Ascending aorta (tissue), 2 donors: Measurements from ENCODE around the gene NRSN1. TPM values are rescaled to one million over a fixed set of nuclear protein-coding genes. Genes with fewer than 3 reads are reported as not detected.

Experiments
- DNase-seq, 2 donors: peaks; one replicate each; pipeline ENCODE4 v3.0.0-alpha.2; 2019; ENCODE audit warnings: low spot score in 2 of 2
- H3K27ac ChIP-seq, 2 donors: fragments of 200-600 bp; sonication (generic); one replicate each; pipeline ENCODE4 v1.5.1; 2016 to 2017; ENCODE audit warnings: mild to moderate bottlenecking in 1 of 2
- H3K27me3 ChIP-seq: fragments of 200-600 bp; sonication (generic); one replicate; pipeline ENCODE4 v1.5.1; 2017
- H3K36me3 ChIP-seq, 2 donors: fragments of 200-600 bp; sonication (generic); one replicate each; pipeline ENCODE4 v1.5.1; 2016
- H3K4me1 ChIP-seq, 2 donors: fragments of 200-600 bp; sonication (generic); one replicate each; pipeline ENCODE4 v1.5.1; 2016 to 2017; ENCODE audit warnings: mild to moderate bottlenecking in 1 of 2
- H3K4me3 ChIP-seq, 2 donors: fragments of 200-600 bp; sonication (generic); one replicate each; pipeline ENCODE4 v1.5.1; 2016 to 2017; ENCODE audit warnings: mild to moderate bottlenecking in 1 of 2
- H3K9me3 ChIP-seq, 2 donors: fragments of 200-600 bp; sonication (generic); one replicate each; pipeline ENCODE4 v1.5.1; 2016
- CTCF ChIP-seq, 3 experiments: fragments of 200-600 bp in 2 of 3; fragments of 450-650 bp in 1 of 3; sonication (generic) in 2 of 3; IDR thresholded peaks; one replicate each; pipeline ENCODE4 v1.5.1; 2016 to 2019; ENCODE audit warnings: antibody characterized with exemption in 3 of 3, mild to moderate bottlenecking in 1 of 3, moderate library complexity in 1 of 3
- intact Hi-C: fragments of 100-400 bp; cut with DNase I; formaldehyde crosslinking; loops from one replicate; pipeline ENCODE4 v1.15.1; 2023
- total RNA-seq: library from RNA; depleted of rRNA; stranded (reverse); fragments of >200 nt; gene quantifications from one replicate; pipeline ENCODE4 v1.1.0, GENCODE V29; 2016

Gene NRSN1
- total RNA-seq, 1 donor from 2014 or later: not detected

DNA sequence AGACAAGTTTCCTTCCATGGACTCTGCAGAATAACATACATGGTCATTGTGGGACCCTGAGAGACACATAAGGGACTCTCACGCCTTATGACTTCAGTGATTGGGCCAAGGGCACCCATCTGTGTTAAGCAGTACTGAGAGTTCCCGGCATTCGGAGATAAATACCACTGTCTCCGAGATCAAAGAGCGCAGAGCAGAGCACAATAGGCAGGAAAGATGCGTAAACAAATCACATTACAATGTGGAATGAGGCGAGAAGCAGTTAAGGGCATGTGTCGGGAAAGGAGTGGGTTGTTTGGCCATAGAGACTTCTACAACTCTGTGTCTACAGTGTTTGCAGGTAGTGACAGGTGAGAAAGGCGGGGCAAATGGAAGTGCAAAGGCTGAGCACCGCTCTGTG is 57.6 kb downstream of the NRSN1 start:
- intact Hi-C loops: no loop called here
- no peak overlapping the region for H3K27ac ChIP-seq
- no peak overlapping the region for H3K4me3 ChIP-seq
- H3K36me3 ChIP-seq: no peaks in the 10 kb centered on the region
- no peaks in the 10 kb centered on the region for H3K4me1 ChIP-seq
- no peaks in the 10 kb centered on the region for H3K27me3 ChIP-seq
- no peak for DNase-seq
- no peak for TF ChIP-seq CTCF (IDR thresholded peaks at IDR 0.05)
- no peaks in the 10 kb centered on the region for H3K9me3 ChIP-seq

DNA sequence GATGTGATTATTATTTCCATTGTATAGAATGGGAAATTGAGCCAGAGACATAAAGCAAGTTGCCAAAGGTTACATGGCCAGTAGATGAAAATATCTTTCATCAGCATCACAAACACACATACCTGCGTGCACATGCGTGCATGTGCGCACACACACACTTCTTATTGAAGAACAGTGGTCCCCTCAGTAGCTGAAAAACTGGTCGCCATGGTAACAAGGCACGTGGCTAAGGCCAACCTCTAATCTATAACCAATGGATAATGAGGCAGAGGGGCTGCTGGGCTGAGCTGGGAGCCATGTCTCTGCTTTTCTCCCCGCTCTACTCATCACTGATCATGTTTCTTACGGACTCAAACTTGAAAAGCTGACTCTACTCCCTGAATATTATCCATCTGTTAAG is 60.3 kb downstream of the NRSN1 start:
- Histone ChIP-seq H3K36me3 (no peaks in the 10 kb centered on the region), H3K4me1 (no peaks in the 10 kb centered on the region), H3K9me3 (no peaks in the 10 kb centered on the region), H3K27ac (no peak overlapping the region), H3K4me3 (no peak overlapping the region), H3K27me3 (no peaks in the 10 kb centered on the region)
- intact Hi-C loops: no loop called here
- no peak for DNase-seq
- TF ChIP-seq CTCF (IDR thresholded peaks at IDR 0.05): no peak

DNA sequence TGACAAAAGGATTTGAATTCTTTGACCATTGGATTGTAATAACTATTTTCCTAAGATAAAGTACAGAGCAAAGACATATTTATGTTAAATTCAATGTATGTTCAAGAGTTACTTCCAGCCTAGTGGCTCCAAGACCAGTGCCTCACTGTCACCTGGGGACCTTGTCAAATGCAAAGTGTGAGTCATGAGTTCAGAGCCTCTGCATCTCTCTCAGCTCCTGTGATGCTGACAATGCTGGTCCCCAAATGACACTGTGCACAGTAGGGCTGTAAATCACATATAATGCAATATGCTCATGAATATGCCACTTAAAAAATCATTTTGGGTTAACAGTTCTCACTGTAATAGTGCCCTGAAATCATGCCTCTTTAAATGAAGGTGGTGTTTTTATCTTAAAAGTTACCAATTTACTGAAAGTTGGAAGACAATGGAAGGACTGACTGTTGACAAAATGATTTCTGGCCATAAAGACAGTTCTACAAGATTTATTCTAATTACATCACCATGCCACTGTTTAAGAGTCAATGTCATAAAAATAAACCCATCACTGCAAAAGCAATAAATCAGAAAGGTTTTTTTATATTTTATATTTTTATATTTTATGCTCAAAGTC is 62.1 kb downstream of the NRSN1 start:
- intact Hi-C loops: no loop called here
- Histone ChIP-seq H3K27me3 (no peaks in the 10 kb centered on the region), H3K9me3 (no peaks in the 10 kb centered on the region), H3K4me3 (no peak overlapping the region), H3K4me1 (no peaks in the 10 kb centered on the region), H3K36me3 (no peaks in the 10 kb centered on the region), H3K27ac (no peak overlapping the region)
- TF ChIP-seq CTCF (IDR thresholded peaks at IDR 0.05): no peak
- DNase-seq: no peak

DNA sequence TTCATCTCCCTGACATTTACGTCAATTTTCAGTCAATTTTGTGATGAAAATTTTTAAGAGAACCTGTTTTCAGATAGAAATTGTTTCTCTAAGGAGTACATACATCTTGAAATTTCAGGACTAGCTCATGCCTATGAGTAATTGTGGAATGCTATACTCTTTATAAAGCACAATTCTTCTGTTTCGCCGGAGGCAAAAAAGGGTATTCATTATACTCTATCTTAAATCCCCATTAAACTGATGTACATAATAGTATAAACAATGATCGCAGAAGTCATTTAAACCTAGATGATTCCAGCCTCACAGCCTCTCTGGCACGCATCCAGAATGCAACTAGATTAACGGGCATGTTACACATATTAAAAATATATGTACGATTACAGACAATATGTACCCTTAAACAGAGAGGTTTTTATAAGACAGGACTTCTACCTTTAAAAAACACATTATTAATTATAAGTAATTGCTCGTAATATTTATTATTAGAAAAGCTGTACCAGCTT is 62.6 kb downstream of the NRSN1 start:
- no peaks in the 10 kb centered on the region for H3K9me3 ChIP-seq
- no peaks in the 10 kb centered on the region for H3K36me3 ChIP-seq
- TF ChIP-seq CTCF (IDR thresholded peaks at IDR 0.05): no peak
- no peak for DNase-seq
- no peak overlapping the region for H3K27ac ChIP-seq
- no peak overlapping the region for H3K4me3 ChIP-seq
- intact Hi-C loops: no loop called here
- no peaks in the 10 kb centered on the region for H3K27me3 ChIP-seq
- H3K4me1 ChIP-seq: no peaks in the 10 kb centered on the region

DNA sequence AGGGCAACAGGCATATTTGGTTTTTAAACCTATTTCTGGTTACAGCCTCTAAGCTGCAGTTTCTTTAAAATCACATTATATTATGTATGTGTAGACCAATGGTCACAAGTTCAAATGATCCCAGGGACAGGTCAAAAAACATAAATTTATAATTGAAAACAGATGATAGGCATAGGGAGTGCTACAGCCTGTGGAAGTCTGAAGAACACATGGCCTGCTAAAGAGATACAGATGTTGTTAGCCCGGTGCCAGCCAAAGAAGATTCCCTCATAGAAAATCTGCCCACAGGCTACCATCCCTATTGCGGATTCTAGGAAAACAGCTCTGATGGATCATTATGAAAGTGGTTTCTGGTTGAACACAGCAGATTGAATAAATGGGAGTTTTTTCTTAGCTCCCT is 65.3 kb downstream of the NRSN1 start:
- Histone ChIP-seq H3K36me3 (no peaks in the 10 kb centered on the region), H3K9me3 (no peaks in the 10 kb centered on the region), H3K27me3 (no peaks in the 10 kb centered on the region), H3K4me1 (no peaks in the 10 kb centered on the region), H3K27ac (no peak overlapping the region), H3K4me3 (no peak overlapping the region)
- TF ChIP-seq CTCF (IDR thresholded peaks at IDR 0.05): no peak
- DNase-seq: no peak
- intact Hi-C loops: no loop called here

DNA sequence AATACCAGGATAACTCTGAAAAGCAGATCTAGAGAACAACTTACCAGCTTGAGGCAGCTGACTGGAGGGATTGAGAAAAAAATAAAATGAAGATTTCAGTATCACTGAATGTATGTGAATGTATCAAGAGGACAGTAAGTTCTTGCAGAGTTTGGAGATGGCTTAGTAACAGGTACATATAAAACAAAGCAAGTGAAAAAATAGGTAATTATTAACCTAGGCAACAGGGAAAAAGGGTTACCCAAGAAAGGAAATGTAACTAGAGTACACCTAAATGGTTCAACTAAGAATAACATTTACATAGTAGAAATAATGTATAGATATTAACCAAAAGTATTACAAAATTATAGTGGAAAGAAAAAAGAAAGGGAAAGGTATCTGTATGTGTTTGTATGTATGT is 67.3 kb downstream of the NRSN1 start:
- Histone ChIP-seq H3K27ac (no peak overlapping the region), H3K4me3 (no peak overlapping the region), H3K27me3 (no peaks in the 10 kb centered on the region), H3K4me1 (no peaks in the 10 kb centered on the region), H3K9me3 (no peaks in the 10 kb centered on the region), H3K36me3 (no peaks in the 10 kb centered on the region)
- DNase-seq: no peak
- TF ChIP-seq CTCF (IDR thresholded peaks at IDR 0.05): no peak
- intact Hi-C loops: no loop called here
